SK-N-SH treated with all-trans-retinoic acid at 6 μM for 48 hours (cell line): Measurements from ENCODE around the gene SLX4IP.

Experiments
- ESRRG ChIP-seq: fragments of 250-450 bp; sonication (Bioruptor Pico); IDR thresholded peaks from 2 replicates; pipeline ENCODE4 v1.6.1; 2021; ENCODE audit warnings: mild to moderate bottlenecking
- ISL1 ChIP-seq: fragments of 250-450 bp; sonication (Bioruptor Pico); IDR thresholded peaks from 2 replicates; pipeline ENCODE4 v2.1.2; 2022; ENCODE audit warnings: mild to moderate bottlenecking, moderate library complexity
- PATZ1 ChIP-seq: fragments of 250-450 bp; sonication (Bioruptor Pico); IDR thresholded peaks from 2 replicates; pipeline ENCODE4 v1.8.0; 2020; ENCODE audit warnings: mild to moderate bottlenecking, moderate library complexity, borderline replicate concordance
- PPARA ChIP-seq: fragments of 250-450 bp; sonication (Bioruptor Pico); IDR thresholded peaks from 2 replicates; pipeline ENCODE4 v1.5.0; 2020; ENCODE audit warnings: mild to moderate bottlenecking, borderline replicate concordance
- TCF4 ChIP-seq: fragments of 250-450 bp; sonication (Bioruptor Pico); IDR thresholded peaks from 2 replicates; pipeline ENCODE4 v1.8.0; 2021; ENCODE audit warnings: mild to moderate bottlenecking, moderate library complexity, borderline replicate concordance
- ZFP3 ChIP-seq: fragments of 250-450 bp; sonication (Bioruptor Pico); IDR thresholded peaks from 2 replicates; pipeline ENCODE4 v1.5.0; 2020; ENCODE audit warnings: mild to moderate bottlenecking, moderate library complexity
- ZFP30 ChIP-seq: fragments of 450-650 bp; formaldehyde crosslinking; IDR thresholded peaks from 2 replicates; pipeline ENCODE4 v1.5.0; 2022; ENCODE audit warnings: mild to moderate bottlenecking, moderate library complexity
- ZNF70 ChIP-seq: fragments of 450-650 bp; formaldehyde crosslinking; IDR thresholded peaks from 2 replicates; pipeline ENCODE4 v1.5.0; 2020; ENCODE audit warnings: mild to moderate bottlenecking, moderate library complexity
- ZNF8 ChIP-seq: fragments of 450-650 bp; formaldehyde crosslinking; IDR thresholded peaks from 2 replicates; pipeline ENCODE4 v1.5.0; 2020; ENCODE audit warnings: mild to moderate bottlenecking, moderate library complexity
- TF ChIP-seq, protein P1 (sequence below): fragments of 250-450 bp; sonication (Bioruptor Pico); IDR thresholded peaks from 2 replicates; pipeline ENCODE4 v1.5.0; 2020; ENCODE audit warnings: mild to moderate bottlenecking, moderate library complexity

DNA sequence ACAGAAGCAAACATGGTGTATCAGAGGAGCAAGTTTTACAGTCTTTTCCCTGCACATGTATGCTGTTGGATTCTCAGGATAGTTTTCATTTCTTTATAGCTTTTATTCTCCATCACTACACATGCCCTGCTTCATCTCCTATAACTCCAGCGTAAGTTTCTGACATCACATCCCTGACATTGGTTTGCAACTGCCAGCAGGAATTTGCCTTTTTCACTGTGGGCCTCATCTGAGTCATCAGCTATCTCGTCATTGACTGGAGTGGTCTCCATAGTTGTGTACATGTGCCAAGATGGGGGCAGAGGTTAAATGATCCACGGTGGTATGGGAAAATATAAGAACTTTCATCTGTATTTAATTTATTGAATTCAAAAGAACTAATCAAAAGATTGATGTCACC is 96.7 kb downstream of the SLX4IP start:
- TF ChIP-seq PATZ1 (CRISPR knock-in tag), result no peak
- no peak for TF ChIP-seq ZFP30 (CRISPR knock-in tag)
- TF ChIP-seq TCF4 (CRISPR knock-in tag), result no peak
- TF ChIP-seq ESRRG, result no peak
- TF ChIP-seq PPARA, result no peak
- TF ChIP-seq, protein P1, sequence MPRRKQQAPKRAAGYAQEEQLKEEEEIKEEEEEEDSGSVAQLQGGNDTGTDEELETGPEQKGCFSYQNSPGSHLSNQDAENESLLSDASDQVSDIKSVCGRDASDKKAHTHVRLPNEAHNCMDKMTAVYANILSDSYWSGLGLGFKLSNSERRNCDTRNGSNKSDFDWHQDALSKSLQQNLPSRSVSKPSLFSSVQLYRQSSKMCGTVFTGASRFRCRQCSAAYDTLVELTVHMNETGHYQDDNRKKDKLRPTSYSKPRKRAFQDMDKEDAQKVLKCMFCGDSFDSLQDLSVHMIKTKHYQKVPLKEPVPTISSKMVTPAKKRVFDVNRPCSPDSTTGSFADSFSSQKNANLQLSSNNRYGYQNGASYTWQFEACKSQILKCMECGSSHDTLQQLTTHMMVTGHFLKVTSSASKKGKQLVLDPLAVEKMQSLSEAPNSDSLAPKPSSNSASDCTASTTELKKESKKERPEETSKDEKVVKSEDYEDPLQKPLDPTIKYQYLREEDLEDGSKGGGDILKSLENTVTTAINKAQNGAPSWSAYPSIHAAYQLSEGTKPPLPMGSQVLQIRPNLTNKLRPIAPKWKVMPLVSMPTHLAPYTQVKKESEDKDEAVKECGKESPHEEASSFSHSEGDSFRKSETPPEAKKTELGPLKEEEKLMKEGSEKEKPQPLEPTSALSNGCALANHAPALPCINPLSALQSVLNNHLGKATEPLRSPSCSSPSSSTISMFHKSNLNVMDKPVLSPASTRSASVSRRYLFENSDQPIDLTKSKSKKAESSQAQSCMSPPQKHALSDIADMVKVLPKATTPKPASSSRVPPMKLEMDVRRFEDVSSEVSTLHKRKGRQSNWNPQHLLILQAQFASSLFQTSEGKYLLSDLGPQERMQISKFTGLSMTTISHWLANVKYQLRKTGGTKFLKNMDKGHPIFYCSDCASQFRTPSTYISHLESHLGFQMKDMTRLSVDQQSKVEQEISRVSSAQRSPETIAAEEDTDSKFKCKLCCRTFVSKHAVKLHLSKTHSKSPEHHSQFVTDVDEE (CRISPR knock-in tag), result no peak
- TF ChIP-seq ISL1, result no peak
- no peak for TF ChIP-seq ZNF8 (CRISPR knock-in tag)
- TF ChIP-seq ZNF70, result no peak
- TF ChIP-seq ZFP3, result no peak
